CD4-positive, alpha-beta T cell treated with Interleukin-6 for 4 hours (primary cell): ENCODE measurements around the gene LYSMD2.

Experiments used
- DNase-seq: peaks from one replicate; pipeline ENCODE4 v3.0.0-alpha.2; 2020; ENCODE audit warnings: mixed read lengths

The LYSMD2 gene

GRCh38 chr15:51718746-51719145, 18.7 kb downstream of the LYSMD2 start:
- no peak for DNase-seq

GRCh38 chr15:51718219-51718618, 19.2 kb downstream of the LYSMD2 start:
- no peak for DNase-seq

- DNase-seq, result no peak
Observed at GRCh38 chr15:51714911-51715310, 22.5 kb downstream of the LYSMD2 start.

GRCh38 chr15:51714162-51714561, 23.3 kb downstream of the LYSMD2 start:
- no peak for DNase-seq

GRCh38 chr15:51709031-51709430, 28.4 kb downstream of the LYSMD2 start:
- DNase-seq, result no peak

- DNase-seq, result no peak
Observed at GRCh38 chr15:51708013-51708412, 29.4 kb downstream of the LYSMD2 start.

GRCh38 chr15:51706926-51707608, 30.4 kb downstream of the LYSMD2 start:
- no peak for DNase-seq

GRCh38 chr15:51706291-51706690, 31.2 kb downstream of the LYSMD2 start:
- no peak for DNase-seq

GRCh38 chr15:51702710-51703109, 34.7 kb downstream of the LYSMD2 start:
- DNase-seq, result no peak

GRCh38 chr15:51699373-51699772, 38.1 kb downstream of the LYSMD2 start:
- DNase-seq, result no peak

- DNase-seq, result no peak
Observed at GRCh38 chr15:51697163-51697562, 40.3 kb downstream of the LYSMD2 start.

GRCh38 chr15:51696566-51696965, 40.9 kb downstream of the LYSMD2 start:
- DNase-seq, result no peak

- DNase-seq, result no peak
Observed at GRCh38 chr15:51692154-51692553, 45.3 kb downstream of the LYSMD2 start.

- DNase-seq, result peak; percentile 9
Observed at GRCh38 chr15:51688863-51689262, 48.6 kb downstream of the LYSMD2 start.

- no peak for DNase-seq
Observed at GRCh38 chr15:51687565-51687964, 49.9 kb downstream of the LYSMD2 start.

- DNase-seq, result peak; percentile 56
Observed at GRCh38 chr15:51681303-51681963, 56.0 kb downstream of the LYSMD2 start, which contains the start of gene SCG3. Gene SCG3 (plus strand): TSS chr15:51681503. CDS start chr15:51681756, 253 bp downstream.

- no peak for DNase-seq
Observed at GRCh38 chr15:51680321-51680720, 57.1 kb downstream of the LYSMD2 start.

- no peak for DNase-seq
Observed at GRCh38 chr15:51678096-51678495, 59.4 kb downstream of the LYSMD2 start.

- no peak for DNase-seq
Observed at GRCh38 chr15:51677452-51677851, 60.0 kb downstream of the LYSMD2 start.

GRCh38 chr15:51677021-51677420, 60.4 kb downstream of the LYSMD2 start:
- no peak for DNase-seq

- no peak for DNase-seq
Observed at GRCh38 chr15:51675234-51675633, 62.2 kb downstream of the LYSMD2 start.
